Stimulated activated CD8-positive, alpha-beta memory T cell treated with anti-CD3 and anti-CD28 coated beads, Interleukin-15, amount 100 ng/mL, for 24 hours (primary cell): ENCODE measurements around the gene NDUFS6.

Source experiments
- DNase-seq: peaks from one replicate; pipeline ENCODE4 v3.0.0-alpha.2; 2020; ENCODE audit warnings: low read depth

The NDUFS6 gene

DNA sequence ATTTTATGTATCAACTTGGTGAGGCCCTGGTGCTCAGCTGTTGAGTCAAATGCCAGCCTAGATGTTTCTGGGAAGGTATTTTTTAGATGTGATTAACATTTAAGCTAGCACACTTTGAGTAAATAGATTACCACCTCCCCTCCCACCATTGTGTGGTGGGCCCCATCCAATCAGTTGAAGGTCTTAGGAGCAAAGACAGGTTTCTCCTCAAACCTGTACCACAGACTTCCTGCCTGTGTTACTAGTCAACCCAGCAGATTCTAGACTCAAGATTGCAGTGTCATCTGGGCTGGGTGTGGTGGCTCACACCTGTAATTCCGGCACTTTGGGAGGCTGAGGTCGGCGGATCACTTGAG, 35.3 kb upstream of the NDUFS6 start:
- DNase-seq, result no peak

DNA sequence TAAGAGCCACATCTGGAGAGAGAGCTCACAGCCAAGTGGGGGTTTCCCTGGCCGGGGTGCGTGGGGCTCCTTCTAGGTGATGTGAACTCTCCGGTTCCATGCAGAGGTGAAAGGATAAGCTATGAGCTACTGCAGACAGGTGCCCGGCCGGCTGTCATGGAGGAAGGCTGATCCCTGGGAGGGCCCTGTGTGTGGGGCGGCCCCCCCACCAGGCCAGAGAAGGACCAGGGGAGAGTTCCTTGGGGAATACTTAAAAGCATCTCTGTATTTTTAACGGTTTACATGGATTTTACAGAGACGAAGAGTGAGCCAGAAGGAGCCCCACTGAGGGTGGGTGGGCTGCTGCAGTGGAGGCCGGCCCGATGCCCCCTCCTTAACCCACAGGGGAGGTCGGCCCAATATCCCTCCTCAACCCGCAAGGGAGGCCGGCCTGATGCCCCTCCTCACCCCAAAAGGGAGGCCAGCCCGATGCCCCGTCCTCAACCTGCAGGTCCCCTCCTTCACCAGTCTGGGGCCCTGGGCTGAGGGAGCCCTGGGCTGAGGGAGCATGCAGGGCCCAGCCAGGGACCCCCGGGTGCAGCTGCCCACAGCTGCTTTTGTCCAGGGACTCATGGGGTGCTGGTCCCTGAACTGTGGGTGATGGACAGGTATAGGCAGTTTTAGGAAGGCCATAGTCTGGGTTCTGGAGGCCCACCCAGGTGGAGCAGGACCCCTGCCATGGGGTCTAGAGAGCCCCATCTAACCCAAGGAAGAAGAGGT, 33.5 kb upstream of the NDUFS6 start:
- DNase-seq, result no peak

DNA sequence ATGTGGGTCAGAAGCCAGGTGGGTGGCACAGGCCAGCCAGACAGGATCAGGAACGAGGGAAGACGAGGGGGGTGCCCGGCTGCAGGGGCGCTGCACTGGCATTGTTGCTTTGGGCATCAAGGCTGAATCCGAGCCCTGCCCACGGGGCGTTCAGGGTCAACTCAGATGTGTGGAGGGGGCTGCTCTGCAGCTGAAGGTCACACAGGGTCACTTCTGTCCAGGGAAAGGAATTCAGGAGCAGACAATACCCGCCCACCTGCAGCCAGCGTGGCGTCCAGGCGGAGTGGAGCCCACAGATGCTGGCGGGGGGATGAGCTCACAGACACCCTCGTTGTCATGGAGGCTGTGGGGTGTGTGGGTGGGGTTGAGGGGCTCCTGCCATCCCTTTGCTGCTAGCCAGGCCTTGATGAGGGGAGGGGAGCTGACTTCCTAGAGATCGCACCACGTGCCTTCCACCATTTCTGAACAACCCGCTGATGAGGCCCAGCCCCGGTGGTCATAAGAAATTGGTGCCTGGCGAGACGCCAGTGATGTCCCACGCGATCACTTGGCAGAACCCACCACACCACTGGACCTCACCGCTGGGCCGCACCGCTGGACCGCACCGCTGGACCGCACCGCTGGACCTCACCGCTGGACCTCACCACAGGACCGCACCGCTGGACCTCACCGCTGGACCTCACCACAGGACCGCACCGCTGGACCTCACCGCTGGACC, 32.8 kb upstream of the NDUFS6 start:
- no peak for DNase-seq

DNA sequence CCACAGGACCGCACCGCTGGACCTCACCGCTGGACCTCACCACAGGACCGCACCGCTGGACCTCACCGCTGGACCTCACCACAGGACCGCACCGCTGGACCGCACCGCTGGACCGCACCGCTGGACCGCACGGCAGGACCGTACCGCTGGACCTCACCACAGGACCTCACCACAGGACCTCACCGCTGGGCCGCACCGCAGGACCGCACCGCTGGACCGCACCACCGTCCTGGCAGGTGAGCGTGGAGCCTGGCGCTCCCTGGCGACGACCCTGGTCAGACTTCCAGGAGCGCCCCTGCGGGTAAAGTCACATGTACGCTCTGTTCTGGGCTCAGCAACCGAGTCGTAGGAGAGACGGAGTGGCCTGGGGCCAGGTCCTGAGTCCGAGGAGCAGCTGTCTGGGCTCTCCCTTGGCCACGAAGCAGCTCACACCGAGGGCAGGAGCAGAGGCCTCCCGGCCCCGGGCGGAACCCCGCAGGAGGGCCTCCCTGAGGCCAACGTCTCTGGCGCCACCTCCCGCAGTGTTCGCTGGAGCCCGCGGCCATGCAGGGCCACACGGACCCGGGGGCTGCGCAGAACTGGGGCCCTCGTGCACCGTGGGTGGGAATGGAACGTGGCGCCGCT, 32.1 kb upstream of the NDUFS6 start:
- no peak for DNase-seq

DNA sequence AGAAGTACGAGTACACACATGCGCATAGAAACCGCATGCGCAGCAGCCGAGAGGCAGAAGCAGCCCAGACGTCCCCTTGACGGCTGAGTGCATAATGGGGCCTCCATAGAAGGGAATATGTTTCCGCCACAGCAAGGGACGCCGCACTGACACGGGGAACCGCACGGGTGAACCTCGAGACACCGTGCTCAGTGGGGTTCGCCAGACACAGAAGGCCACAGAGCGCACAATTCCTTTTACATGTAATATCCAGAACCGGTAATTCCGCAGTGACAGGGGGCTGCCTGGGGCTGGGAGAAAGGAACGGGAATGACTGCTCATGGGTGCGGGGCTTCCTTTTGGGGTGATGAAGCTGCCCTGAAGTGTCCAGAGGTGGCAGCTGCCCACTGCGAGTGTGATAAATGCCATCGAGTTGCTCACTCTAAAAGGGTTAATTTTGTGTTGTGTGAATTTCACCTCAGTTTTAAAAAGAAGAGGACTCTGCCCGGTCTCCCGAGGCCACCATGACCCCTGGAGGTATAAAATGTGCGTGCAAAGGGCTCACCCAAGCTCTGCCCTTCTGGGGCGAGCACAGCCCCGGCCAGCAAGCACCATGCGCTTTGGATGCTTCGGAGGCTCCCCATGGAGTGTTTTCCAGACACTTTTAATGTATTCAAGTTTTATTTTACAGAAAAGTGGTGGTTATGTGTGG, 31.3 kb upstream of the NDUFS6 start:
- no peak for DNase-seq

DNA sequence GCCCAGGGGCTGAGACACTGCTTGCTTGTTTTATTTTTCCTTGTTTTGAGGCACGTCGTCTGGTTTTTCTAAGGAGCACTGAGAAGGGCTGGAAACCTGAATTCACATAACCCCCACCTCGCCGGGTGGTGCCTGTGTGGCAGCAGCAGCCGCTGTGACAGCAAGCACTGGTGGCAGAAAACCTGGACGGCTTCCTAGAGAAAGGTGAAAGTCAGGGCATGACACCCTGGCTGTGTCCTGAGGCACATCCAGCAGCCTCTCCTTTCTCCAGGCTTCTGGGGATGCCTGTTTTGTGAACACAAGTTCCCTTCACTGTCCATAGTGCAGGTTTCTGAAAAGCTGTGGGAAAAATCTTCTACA, 30.8 kb upstream of the NDUFS6 start:
- DNase-seq, result no peak

DNA sequence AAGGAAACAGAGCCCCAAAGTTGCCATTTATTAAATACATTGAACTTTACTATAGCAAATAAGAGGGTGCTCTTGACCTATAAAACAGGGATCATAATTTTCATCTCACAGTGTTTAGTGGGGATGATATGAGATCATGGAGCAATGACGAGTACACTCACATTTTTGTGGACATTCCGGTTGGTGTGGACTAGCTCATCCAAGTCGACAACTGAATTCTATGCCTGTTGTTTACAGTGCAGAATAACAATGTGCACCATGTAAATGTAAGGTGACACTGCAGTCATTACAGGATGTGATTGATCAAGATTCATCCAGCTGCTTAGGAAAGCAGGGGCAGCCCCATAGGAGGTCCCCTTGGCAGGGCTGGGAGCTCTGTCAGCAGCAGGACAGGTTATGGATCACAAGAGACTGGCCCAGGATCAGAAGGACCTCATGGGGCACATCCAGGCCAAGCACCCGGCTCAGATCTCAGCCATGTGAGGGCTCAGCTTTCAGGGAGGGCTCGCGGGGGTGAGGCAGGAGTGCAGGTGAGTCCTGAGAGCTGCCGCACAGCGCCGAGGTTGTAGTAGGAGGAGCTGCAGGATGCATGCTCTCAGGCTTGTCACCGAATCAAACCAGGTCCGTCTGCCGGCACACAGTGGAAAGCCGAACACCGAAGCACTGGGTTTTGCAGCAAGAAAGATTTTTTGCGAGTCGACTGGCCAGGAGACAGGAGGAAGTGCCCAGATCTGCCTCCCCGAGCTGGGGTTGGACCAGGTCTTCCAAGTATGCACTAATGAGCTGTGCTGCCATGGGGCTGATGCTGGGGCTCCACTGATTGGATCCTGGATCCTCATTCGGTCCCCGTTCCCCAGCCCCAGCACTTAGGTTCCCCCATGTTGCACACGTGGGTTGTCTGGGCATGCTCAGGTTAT, 29.8 kb upstream of the NDUFS6 start:
- DNase-seq, result no peak

DNA sequence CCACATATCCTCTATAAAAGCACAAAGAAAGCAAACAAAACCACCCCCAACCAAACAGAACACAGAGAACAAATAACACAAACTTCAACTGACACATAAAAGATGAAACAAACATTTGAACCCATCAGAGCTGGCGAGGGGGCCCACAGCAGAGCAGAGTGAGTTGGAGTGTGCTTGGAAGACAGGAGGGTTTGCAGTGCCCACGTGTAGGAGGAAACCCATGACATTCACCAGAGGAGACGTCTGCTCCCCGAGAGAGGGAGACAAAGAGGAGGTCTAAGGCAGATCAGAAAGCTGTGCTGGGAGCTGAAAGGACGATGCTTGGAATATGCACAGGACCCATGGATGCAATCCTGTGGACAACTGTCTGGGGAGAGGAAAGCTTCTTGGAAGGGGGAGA, 28.6 kb upstream of the NDUFS6 start:
- no peak for DNase-seq

DNA sequence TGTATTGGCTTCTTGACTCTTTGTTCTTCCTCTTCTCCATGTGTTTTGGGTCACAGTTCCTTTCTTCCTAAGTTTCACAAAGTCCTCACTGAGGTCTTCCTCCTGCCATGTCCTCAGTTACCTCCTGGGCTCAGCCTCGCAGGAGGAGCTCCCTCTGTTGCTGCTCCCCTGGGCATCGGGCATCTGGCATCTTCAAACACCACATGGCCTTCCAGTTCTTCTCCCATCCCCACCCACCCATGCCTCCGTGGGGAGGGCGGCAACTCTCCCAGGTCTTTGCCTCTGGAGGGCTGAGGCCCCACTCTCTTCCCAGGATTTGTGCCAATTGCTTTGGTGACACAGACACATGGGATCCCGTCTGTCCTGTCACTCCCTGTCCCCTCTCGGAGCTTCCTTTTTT, 24.4 kb upstream of the NDUFS6 start:
- no peak for DNase-seq

DNA sequence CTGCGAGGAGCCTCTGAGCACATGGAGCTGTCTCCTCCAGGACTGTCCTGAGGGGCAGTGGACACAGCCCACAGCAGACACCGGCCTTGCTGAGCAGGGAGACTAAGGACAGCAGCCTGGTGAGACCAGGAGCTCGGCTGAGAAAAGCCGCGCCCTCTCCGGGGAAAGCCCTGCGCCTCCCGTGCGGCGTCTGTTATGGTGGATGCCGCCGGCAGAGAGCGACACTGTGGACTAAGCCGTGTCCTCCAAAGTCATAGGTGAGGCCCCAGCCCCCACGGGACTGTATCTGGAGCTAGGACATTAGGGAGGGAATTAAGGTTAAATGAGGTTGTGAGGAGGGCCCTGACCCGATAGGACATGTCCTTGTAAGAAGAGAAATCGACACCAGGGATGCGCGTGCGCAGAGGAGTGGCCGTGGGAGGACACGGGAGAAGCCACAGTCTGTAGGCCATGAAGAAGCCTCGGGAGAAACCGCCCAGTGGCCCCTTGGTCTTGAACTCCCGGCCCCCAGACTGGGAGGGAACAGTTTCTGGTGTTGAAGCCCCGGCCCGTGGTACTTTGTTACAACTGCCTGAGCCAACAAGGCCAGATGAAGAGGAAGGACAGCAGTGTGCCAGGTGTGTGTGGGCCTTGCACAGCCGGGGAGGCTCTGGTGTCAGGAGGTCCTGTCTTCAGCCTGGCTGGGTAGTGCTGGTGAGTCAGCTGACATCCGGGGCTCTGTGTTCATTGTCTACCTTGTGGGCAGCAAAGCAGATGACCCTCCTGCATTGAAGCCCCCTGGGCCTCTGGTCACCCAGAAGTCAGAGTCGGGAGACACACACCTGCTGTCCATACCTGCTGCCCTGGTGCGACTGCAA, 23.7 kb upstream of the NDUFS6 start:
- DNase-seq, result no peak

DNA sequence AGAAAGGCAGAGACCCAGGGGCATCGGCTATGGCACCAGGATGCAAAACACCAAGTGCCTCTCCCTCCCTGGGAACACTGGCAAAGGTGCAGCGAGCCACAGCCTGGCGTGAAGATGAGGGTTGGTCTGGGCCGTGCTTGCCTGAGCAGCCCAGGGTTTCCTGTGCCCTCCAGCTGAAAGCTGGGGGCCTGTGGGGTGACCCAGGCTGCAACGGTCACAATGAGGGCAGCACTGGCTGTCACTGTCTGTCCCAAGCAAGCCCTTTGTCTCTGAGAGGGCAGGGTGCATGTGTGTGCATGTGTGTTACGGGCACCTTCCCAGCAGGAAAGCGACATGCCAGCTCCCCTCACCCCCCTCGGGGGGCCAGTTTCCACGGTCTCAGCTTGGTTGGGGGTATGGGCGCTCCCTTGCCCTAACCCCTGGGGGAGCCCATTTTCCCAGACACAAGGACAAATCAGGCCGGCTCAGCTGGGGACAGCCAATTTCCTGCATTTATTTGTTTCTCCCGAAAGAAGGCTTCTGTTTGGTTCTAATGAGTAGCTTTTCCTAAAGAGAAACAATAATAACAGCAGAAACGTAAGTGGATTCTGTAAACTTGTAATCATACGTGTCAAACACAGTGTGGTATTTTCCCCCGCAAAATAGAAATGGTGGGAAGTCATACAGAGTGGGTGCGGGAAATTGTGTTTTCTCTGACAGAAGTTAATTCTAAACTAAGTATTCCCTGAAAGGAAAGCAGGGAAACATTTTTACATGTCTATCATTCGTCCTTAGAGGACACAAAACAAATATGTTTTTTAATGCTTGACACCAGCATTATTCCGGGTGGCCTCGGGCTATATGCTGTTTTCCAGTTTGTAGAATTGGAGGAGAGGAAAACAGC, 22.8 kb upstream of the NDUFS6 start:
- DNase-seq, result no peak

DNA sequence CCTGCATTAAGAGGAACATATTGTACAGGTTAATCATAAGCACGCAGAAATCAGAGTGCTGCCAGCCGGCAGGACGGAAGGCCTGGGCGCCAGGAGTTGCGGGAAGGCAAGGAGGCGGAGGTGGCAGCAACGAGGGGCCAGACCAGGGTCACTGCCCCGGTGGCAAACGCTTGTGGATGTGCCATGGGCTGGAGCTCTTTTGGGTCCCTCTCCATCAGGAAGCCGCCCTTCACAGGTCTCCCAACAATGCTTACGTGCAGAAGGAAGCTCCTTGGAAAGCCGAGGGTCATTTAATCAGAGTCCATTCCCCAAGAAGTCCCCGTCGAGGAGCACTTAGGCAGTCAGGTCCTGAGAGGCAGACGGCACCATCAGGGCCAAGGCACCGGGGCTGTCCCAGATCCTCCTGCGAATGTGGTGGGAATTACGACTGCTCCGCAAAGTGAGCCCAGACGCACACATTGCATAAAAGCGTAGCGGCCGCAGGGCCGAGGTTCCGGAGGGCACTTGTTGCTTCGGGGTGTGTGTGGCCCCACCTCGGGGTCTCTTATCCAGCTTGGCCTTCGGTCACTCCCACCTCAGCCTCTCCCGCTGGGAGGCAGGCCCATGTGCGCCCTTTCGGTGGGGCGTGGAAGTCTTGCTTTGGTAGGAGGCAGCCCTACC, 22.1 kb upstream of the NDUFS6 start:
- no peak for DNase-seq

DNA sequence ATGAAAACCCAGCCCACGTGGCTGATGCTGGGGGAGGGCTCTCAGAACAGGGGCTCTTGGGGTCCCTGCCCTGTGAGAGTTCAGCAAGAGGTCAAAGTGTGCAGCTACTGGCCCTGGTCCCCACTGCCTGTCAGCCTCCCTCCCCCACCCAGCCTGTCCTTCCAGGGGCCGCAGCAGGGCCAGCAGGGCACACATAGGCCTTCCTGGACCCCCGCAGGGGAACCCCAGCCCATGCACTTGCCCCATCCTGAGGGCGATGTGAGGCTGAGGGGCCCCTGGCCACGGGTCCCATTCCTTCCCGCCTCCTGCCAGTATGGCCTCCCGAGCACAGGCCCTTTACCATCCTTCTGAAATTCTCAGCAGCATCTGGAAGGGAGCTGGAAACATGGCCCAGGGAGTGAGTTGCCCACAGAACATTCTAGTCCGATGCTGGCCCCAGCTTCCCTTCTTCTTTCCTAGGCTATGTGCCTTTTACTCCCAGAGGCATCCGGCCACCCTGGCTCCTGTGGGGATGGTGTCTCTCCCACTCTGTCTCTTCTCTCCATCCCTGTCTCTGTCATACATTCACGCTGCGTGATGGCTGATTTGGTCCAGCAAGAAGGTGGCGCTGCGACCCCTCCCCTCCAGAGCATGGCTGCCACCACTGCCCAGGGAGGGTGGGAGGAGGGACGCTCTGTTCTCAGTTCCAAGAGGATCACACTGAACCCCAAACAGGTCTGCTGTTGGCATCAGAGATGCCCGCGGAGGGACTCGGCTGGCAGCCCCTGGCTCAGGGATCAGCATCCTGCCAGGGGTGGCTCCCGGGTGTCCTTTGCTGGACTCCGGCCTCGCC, 21.2 kb upstream of the NDUFS6 start:
- DNase-seq, result no peak

DNA sequence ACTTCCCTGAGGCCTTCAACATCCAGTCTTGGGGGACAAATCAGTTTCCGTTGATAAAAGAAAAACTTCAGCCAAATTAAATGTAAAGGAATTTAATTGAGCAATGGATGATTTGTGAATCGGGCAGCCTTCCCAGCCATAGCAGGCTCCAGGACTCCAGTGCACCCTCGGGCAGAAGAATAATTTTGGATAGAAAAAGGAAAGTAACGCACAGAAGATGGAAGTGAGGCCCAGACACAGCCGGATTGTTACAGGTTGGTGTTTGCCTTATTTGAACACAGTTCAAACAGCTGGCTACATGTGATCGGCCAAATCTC, 20.6 kb upstream of the NDUFS6 start:
- DNase-seq, result no peak

DNA sequence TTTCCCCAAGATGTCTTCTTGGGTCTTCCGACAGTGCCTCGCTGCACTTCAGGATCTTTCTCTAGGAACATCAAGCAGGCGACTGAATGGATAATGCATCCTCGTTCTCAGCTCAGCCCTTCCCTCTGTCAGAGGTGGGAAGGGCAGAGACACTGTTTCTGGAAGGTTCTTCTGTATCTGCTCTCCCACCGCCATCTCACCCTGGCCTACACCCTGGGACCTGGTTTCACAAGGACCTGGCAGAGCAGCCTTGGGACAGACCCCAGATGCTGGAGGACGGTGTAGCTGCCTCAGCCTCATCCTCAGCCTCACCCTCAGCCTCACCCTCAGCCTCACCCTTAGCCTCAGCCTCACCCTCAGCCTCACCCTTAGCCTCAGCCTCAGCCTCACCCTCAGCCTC, 20.1 kb upstream of the NDUFS6 start:
- DNase-seq, result no peak

DNA sequence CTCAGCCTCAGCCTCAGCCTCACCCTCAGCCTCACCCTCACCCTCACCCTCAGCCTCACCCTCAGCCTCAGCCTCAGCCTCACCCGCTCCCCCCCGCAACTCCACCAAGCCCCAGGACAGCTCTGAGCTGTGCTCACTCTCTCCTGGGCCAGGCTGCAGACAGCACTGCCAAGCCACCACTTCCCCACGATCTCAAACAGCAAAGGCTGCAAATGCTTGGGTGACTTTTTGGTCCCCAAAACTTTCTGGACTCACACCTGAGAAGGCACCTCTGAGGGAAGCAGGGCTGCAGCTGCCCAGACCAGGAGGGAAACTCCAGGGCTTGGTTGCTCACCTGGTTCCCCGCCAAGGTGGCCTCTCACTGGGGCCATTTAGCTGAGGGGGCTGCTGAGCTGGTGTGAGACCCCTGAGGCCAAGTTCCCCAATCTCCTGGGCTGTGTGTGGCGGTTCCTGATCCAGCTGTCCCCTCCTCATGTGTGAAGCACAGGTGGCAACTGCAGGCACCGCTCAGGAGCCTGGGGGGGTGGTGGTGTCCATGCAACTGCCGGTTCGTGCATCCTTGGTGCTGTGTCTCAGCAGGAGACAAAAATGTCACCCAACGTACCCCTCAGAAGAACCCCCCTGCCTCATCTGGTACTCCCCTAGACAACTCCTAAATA, 19.4 kb upstream of the NDUFS6 start:
- DNase-seq, result no peak

DNA sequence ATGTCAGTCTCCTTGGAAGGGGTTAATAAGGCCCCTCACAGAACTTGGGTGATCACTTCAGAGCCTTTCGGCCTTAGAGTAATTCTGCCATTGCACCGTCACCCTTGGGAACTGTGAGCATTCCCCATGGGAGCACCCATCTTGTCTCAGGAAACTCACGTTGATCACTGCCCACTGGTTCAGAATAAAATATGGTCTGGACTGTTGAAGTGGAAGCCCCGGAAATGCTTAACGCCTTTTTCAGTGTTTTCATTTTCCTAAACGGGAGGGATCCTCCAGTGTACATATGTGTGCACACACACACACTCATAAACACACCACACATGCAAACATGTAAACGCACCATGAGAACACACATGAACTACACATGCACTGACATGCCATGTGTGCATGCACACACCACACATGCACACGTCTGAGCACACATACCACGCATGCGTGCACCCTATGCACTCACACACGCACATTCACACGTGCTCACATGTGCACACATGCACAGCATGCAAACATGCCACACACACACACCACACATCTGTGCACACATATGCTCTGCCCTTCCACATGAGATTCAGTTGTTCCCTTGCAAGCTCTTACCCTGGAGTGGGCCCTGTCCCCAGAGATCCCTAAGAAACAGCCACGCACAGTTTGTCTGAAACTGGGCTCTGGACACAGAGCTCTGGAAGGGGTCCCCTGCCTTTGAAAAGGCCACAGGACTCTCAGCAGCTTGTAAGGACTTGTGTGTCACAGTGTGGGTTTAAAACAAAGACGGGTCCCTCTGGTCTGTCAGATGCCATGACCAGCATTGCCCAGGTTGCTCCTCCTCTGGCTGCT, 18.6 kb upstream of the NDUFS6 start:
- no peak for DNase-seq
